K562 (cell line): ENCODE results near the gene ZSWIM3.

Experiments
- ASH1L ChIP-seq: fragments of 450-650 bp; IDR thresholded peaks from 2 replicates; pipeline ENCODE4 v1.6.1; 2018; ENCODE audit warnings: borderline replicate concordance, mild to moderate bottlenecking, low read depth; ENCODE audit not compliant: partially characterized antibody
- CTCF ChIP-seq, 3 experiments: IDR thresholded peaks in 2 of 3; conservative IDR thresholded peaks in 1 of 3; 2 replicates each; pipeline ENCODE4 v1.5.1; 2011 to 2012; ENCODE audit warnings: low read length in 3 of 3, mild to moderate bottlenecking in 3 of 3, control low read depth in 2 of 3, improper control_type of control experiment in 1 of 3, inconsistent platforms in 1 of 3, low read depth in 1 of 3, mixed read lengths in 1 of 3, moderate library complexity in 1 of 3; ENCODE audit not compliant: insufficient read depth in 2 of 3
- MNT ChIP-seq, 2 experiments: fragments of 450-650 bp; conservative IDR thresholded peaks; 2 replicates each; pipeline ENCODE4 v1.6.1; 2017; ENCODE audit warnings: mild to moderate bottlenecking in 2 of 2, moderate library complexity in 2 of 2
- TAF1 ChIP-seq: IDR thresholded peaks from 2 replicates; pipeline ENCODE4 v1.6.1; 2011; ENCODE audit warnings: mild to moderate bottlenecking, low read length, moderate library complexity; ENCODE audit not compliant: insufficient read depth, control insufficient read depth, severe bottlenecking; ENCODE audit errors: extremely low read depth

GRCh38 chr20:45873409-45874103, 16.1 kb downstream of the ZSWIM3 start:
- TF ChIP-seq TAF1 (no peak), ASH1L (no peak), MNT (conservative IDR thresholded peaks at IDR 0.05) (no peak), CTCF (IDR thresholded peaks at IDR 0.05 in 2 of 3, conservative IDR thresholded peaks at IDR 0.05 in 1 of 3; ENCODE audit: insufficient read depth in 2 of 3, low read depth in 1 of 3, low read length in 3 of 3) (no peak)
